HG03439 (cell line): ENCODE data around the gene RGS17.

Source experiments
- ATAC-seq: cut with Tn5 transposase; IDR thresholded peaks from one replicate; pipeline ENCODE4 v1.9.1; 2021; ENCODE audit warnings: mild to moderate bottlenecking, moderate library complexity; ENCODE audit not compliant: unreplicated experiment

Gene RGS17

GRCh38 chr6:153086225-153086990 lies 44.7 kb downstream of the RGS17 start:
- no peak for ATAC-seq

GRCh38 chr6:153085239-153085638 lies 45.8 kb downstream of the RGS17 start:
- no peak for ATAC-seq

- no peak for ATAC-seq
Observed at GRCh38 chr6:153084393-153084792, 46.7 kb downstream of the RGS17 start.

- no peak for ATAC-seq
Observed at GRCh38 chr6:153083869-153084268, 47.2 kb downstream of the RGS17 start.

GRCh38 chr6:153081914-153082313 lies 49.2 kb downstream of the RGS17 start:
- no peak for ATAC-seq

- ATAC-seq: no peak
Observed at GRCh38 chr6:153076431-153076830, 54.7 kb downstream of the RGS17 start.

GRCh38 chr6:153074761-153075160 lies 56.3 kb downstream of the RGS17 start:
- no peak for ATAC-seq

GRCh38 chr6:153073841-153074240 lies 57.2 kb downstream of the RGS17 start:
- ATAC-seq: no peak

GRCh38 chr6:153070756-153071155 lies 60.3 kb downstream of the RGS17 start:
- ATAC-seq: no peak

GRCh38 chr6:153069897-153070296 lies 61.2 kb downstream of the RGS17 start:
- ATAC-seq: no peak

- no peak for ATAC-seq
Observed at GRCh38 chr6:153065222-153065621, 65.9 kb downstream of the RGS17 start.

- no peak for ATAC-seq
Observed at GRCh38 chr6:153063936-153064335, 67.1 kb downstream of the RGS17 start.

- ATAC-seq: no peak
Observed at GRCh38 chr6:153062516-153062915, 68.6 kb downstream of the RGS17 start.

- no peak for ATAC-seq
Observed at GRCh38 chr6:153059757-153060156, 71.3 kb downstream of the RGS17 start.

GRCh38 chr6:153059311-153059710 lies 71.8 kb downstream of the RGS17 start:
- ATAC-seq: no peak

GRCh38 chr6:153058909-153059308 lies 72.2 kb downstream of the RGS17 start:
- no peak for ATAC-seq

- ATAC-seq: no peak
Observed at GRCh38 chr6:153058291-153058690, 72.8 kb downstream of the RGS17 start.

GRCh38 chr6:153056308-153056707 lies 74.8 kb downstream of the RGS17 start:
- ATAC-seq: no peak

- ATAC-seq: no peak
Observed at GRCh38 chr6:153051801-153052200, 79.3 kb downstream of the RGS17 start.

GRCh38 chr6:153048631-153049030 lies 82.5 kb downstream of the RGS17 start:
- no peak for ATAC-seq

- no peak for ATAC-seq
Observed at GRCh38 chr6:153047386-153047785, 83.7 kb downstream of the RGS17 start.

GRCh38 chr6:153045271-153045670 lies 85.8 kb downstream of the RGS17 start:
- no peak for ATAC-seq

GRCh38 chr6:153044295-153044694 lies 86.8 kb downstream of the RGS17 start:
- ATAC-seq: no peak
